Mesendoderm (in vitro differentiated cells): ENCODE measurements around the gene GBE1.
"Not testable (repeated sequence)": the region's sequence is repeated elsewhere in the genome, so short reads cannot be mapped to it uniquely, and the experiment has no call there.

ENCODE experiments used
- DNase-seq: peaks from one replicate; pipeline ENCODE4 v3.0.0; 2013
- H2AK5ac ChIP-seq: 2 replicates; pipeline ENCODE4 v1.6.1; 2013; ENCODE audit warnings: low read length, inconsistent platforms
- H2BK120ac ChIP-seq: 2 replicates; pipeline ENCODE4 v1.6.1; 2013; ENCODE audit warnings: low read depth, mild to moderate bottlenecking, low read length, moderate library complexity, mixed read lengths
- H2BK15ac ChIP-seq: replicated peaks from 2 replicates; pipeline ENCODE4 v1.6.1; 2013; ENCODE audit warnings: low read depth, mild to moderate bottlenecking, moderate library complexity
- H2BK5ac ChIP-seq: 2 replicates; pipeline ENCODE4 v1.6.1; 2013; ENCODE audit warnings: low read length, inconsistent platforms
- H3K18ac ChIP-seq: 2 replicates; pipeline ENCODE4 v1.6.1; 2013; ENCODE audit warnings: mild to moderate bottlenecking, low read length, mixed read lengths
- H3K23ac ChIP-seq: one replicate; pipeline ENCODE4 v1.6.1; 2013; ENCODE audit warnings: low read length
- H3K27ac ChIP-seq: 2 replicates; pipeline ENCODE4 v1.5.1; 2013; ENCODE audit warnings: low read depth, mild to moderate bottlenecking, inconsistent platforms, low read length, moderate library complexity
- H3K27me3 ChIP-seq: 2 replicates; pipeline ENCODE4 v1.6.1; 2013; ENCODE audit warnings: low read length, control low read depth, mild to moderate bottlenecking, inconsistent platforms; ENCODE audit not compliant: insufficient read depth, poor library complexity
- H3K36me3 ChIP-seq: 2 replicates; pipeline ENCODE4 v1.6.1; 2013; ENCODE audit warnings: low read length, inconsistent platforms; ENCODE audit not compliant: control insufficient read depth, insufficient read depth
- H3K4ac ChIP-seq: one replicate; pipeline ENCODE4 v1.6.1; 2013; ENCODE audit warnings: low read depth, mild to moderate bottlenecking, low read length, moderate library complexity
- H3K4me1 ChIP-seq: 2 replicates; pipeline ENCODE4 v1.6.1; 2013; ENCODE audit warnings: low read depth, low read length, inconsistent platforms; ENCODE audit not compliant: control insufficient read depth
- H3K4me2 ChIP-seq: 2 replicates; pipeline ENCODE4 v1.6.1; 2013; ENCODE audit warnings: low read length
- H3K4me3 ChIP-seq: 2 replicates; pipeline ENCODE4 v1.5.1; 2013; ENCODE audit warnings: mild to moderate bottlenecking, low read length
- H3K56ac ChIP-seq: one replicate; pipeline ENCODE4 v1.6.1; 2013; ENCODE audit warnings: low read length
- H3K79me1 ChIP-seq: 2 replicates; pipeline ENCODE4 v1.6.1; 2013; ENCODE audit warnings: low read length, inconsistent platforms
- H3K79me2 ChIP-seq: 2 replicates; pipeline ENCODE4 v1.6.1; 2013; ENCODE audit warnings: mild to moderate bottlenecking, low read length; ENCODE audit not compliant: control insufficient read depth, insufficient read depth
- H3K9ac ChIP-seq: 2 replicates; pipeline ENCODE4 v1.6.1; 2013; ENCODE audit warnings: low read length, inconsistent platforms
- H4K5ac ChIP-seq: one replicate; pipeline ENCODE4 v1.6.1; 2013; ENCODE audit warnings: low read length
- H4K8ac ChIP-seq: one replicate; pipeline ENCODE4 v1.6.1; 2013; ENCODE audit warnings: low read depth, mild to moderate bottlenecking, control low read depth, low read length, moderate library complexity
- WGBS: extraction: QIAGEN DNeasy Blood & Tissue Kit; methylation state at CpG from one replicate; pipeline ENCODE4 v1.1.7; 2013; ENCODE audit warnings: low lambda C conversion rate, missing lambda C conversion rate; ENCODE audit not compliant: insufficient coverage; ENCODE audit errors: extremely low coverage; 5-methylcytosine and 5-hydroxymethylcytosine counted together

Gene GBE1

GRCh38 chr3:81496407-81497104 lies 264.9 kb downstream of the GBE1 start:
- Histone ChIP-seq H4K8ac (no peak overlapping the region), H4K5ac (no peak overlapping the region), H3K56ac (no peak overlapping the region), H3K4me1 (no peaks in the 10 kb centered on the region), H2BK120ac (no peak overlapping the region), H3K4me3 (no peak overlapping the region), H3K4me2 (no peak overlapping the region), H2BK5ac (no peak overlapping the region), H2AK5ac (no peak overlapping the region), H3K79me2 (no peaks in the 10 kb centered on the region), H3K23ac (no peak overlapping the region), H3K27me3 (no peaks in the 10 kb centered on the region), H3K4ac (no peak overlapping the region), H2BK15ac (no peak overlapping the region), H3K9ac (no peak overlapping the region), H3K79me1 (no peaks in the 10 kb centered on the region), H3K36me3 (no peaks in the 10 kb centered on the region), H3K27ac (no peak overlapping the region), H3K18ac (no peak overlapping the region)
- no CpG with 5 or more reads among the region's 6 CpGs for WGBS
- DNase-seq = peak; percentile 52

- not testable (repeated sequence) for H3K4me1 ChIP-seq, H3K4me3 ChIP-seq, H3K9ac ChIP-seq, H3K36me3 ChIP-seq, H3K27me3 ChIP-seq, H3K4ac ChIP-seq, H2AK5ac ChIP-seq, H2BK15ac ChIP-seq, H3K79me2 ChIP-seq, H3K18ac ChIP-seq, DNase-seq, H4K8ac ChIP-seq, H3K4me2 ChIP-seq, H4K5ac ChIP-seq, H3K27ac ChIP-seq, H3K56ac ChIP-seq, H3K79me1 ChIP-seq, H2BK5ac ChIP-seq, H3K23ac ChIP-seq, H2BK120ac ChIP-seq
- WGBS = no CpG with 5 or more reads among the region's 1 CpG
These were observed 269.0 kb downstream of the GBE1 start for GRCh38 chr3:81492471-81492870.

GRCh38 chr3:81492040-81492439 lies 269.4 kb downstream of the GBE1 start:
- Histone ChIP-seq H3K23ac (no peak overlapping the region), H3K9ac (no peak overlapping the region), H3K27ac (no peak overlapping the region), H3K18ac (no peak overlapping the region), H2AK5ac (no peak overlapping the region), H3K4me1 (peaks cover 2% of the 10 kb centered on the region), H2BK5ac (no peak overlapping the region), H3K56ac (no peak overlapping the region), H4K8ac (no peak overlapping the region), H3K79me1 (no peaks in the 10 kb centered on the region), H3K4ac (no peak overlapping the region), H2BK15ac (no peak overlapping the region), H3K36me3 (no peaks in the 10 kb centered on the region), H3K27me3 (no peaks in the 10 kb centered on the region), H3K4me3 (no peak overlapping the region), H3K4me2 (no peak overlapping the region), H3K79me2 (no peaks in the 10 kb centered on the region), H4K5ac (no peak overlapping the region), H2BK120ac (no peak overlapping the region)
- no peak for DNase-seq
- WGBS = no CpG with 5 or more reads among the region's 4 CpGs

GRCh38 chr3:81490541-81491288 lies 270.7 kb downstream of the GBE1 start:
- no peaks in the 10 kb centered on the region for H3K27me3 ChIP-seq
- H3K4ac ChIP-seq = no peak overlapping the region
- no peak overlapping the region for H4K5ac ChIP-seq
- no peak overlapping the region for H3K4me3 ChIP-seq
- no peak overlapping the region for H3K9ac ChIP-seq
- no peaks in the 10 kb centered on the region for H3K79me1 ChIP-seq
- H3K4me1 ChIP-seq = peaks cover 2% of the 10 kb centered on the region
- no peak overlapping the region for H2BK15ac ChIP-seq
- no peak overlapping the region for H4K8ac ChIP-seq
- no CpG with 5 or more reads among the region's 7 CpGs for WGBS
- H3K27ac ChIP-seq = no peak overlapping the region
- H3K4me2 ChIP-seq = no peak overlapping the region
- H3K56ac ChIP-seq = peak overlapping the region; percentile 49
- no peak overlapping the region for H2AK5ac ChIP-seq
- H3K36me3 ChIP-seq = no peaks in the 10 kb centered on the region
- H3K79me2 ChIP-seq = no peaks in the 10 kb centered on the region
- peak; percentile 94 for DNase-seq
- H2BK120ac ChIP-seq = no peak overlapping the region
- no peak overlapping the region for H3K23ac ChIP-seq
- H3K18ac ChIP-seq = no peak overlapping the region
- H2BK5ac ChIP-seq = no peak overlapping the region

- no peak overlapping the region for H3K27ac ChIP-seq
- H2BK15ac ChIP-seq = no peak overlapping the region
- H3K4me3 ChIP-seq = no peak overlapping the region
These were observed 276.0 kb downstream of the GBE1 start for GRCh38 chr3:81485444-81485865.

More at GRCh38 chr3:81485444-81485865, 276.0 kb downstream of the GBE1 start:
- Histone ChIP-seq H3K36me3 (no peaks in the 10 kb centered on the region), H3K4me1 (no peaks in the 10 kb centered on the region), H3K27me3 (no peaks in the 10 kb centered on the region), H4K8ac (no peak overlapping the region), H4K5ac (no peak overlapping the region), H3K9ac (no peak overlapping the region), H2BK120ac (no peak overlapping the region), H3K4me2 (no peak overlapping the region), H3K18ac (no peak overlapping the region), H3K79me1 (no peaks in the 10 kb centered on the region), H3K79me2 (no peaks in the 10 kb centered on the region), H3K23ac (no peak overlapping the region), H2BK5ac (no peak overlapping the region), H2AK5ac (no peak overlapping the region), H3K4ac (no peak overlapping the region), H3K56ac (no peak overlapping the region)
- no CpG with 5 or more reads among the region's 5 CpGs for WGBS
- DNase-seq = no peak
